Measurements from ENCODE around the gene CIAPIN1.

CIAPIN1 gene

GRCh38 chr16:57432989-57433388, 14.2 kb downstream of the CIAPIN1 start:
- TF ChIP-seq CTCF (IDR thresholded peaks at IDR 0.05; ENCODE audit: insufficient read depth, low read length, poor library complexity, severe bottlenecking) (no peak), EZH2phosphoT487 (conservative IDR thresholded peaks at IDR 0.05; ENCODE audit: low read length) (no peak)
- no peak overlapping the region for H3K9ac ChIP-seq (ENCODE audit: low read length)
- H3K27ac ChIP-seq (ENCODE audit: low read depth, low read length) = no peak overlapping the region
- no peak overlapping the region for H3K4me2 ChIP-seq (ENCODE audit: low read depth, low read length, poor library complexity, severe bottlenecking)
- H3K79me2 ChIP-seq (ENCODE audit: insufficient read depth, low read length) = no peaks in the 10 kb centered on the region
- no peaks in the 10 kb centered on the region for H3K9me3 ChIP-seq (ENCODE audit: insufficient read depth, low read length)
- no peaks in the 10 kb centered on the region for H4K20me1 ChIP-seq (ENCODE audit: low read depth, low read length)
- H3K9me2 ChIP-seq (replicated peaks; ENCODE audit: insufficient read depth, low read length) = no peaks in the 10 kb centered on the region
- H3K27me3 ChIP-seq (ENCODE audit: low read length) = no peaks in the 10 kb centered on the region
- H3K36me3 ChIP-seq (ENCODE audit: low read length) = peaks cover 19% of the 10 kb centered on the region
- H2AFZ ChIP-seq (ENCODE audit: low read depth, low read length, severe bottlenecking) = no peak overlapping the region
- H3F3A ChIP-seq (ENCODE audit: insufficient read depth) = no peaks in the 10 kb centered on the region; the same call in 1 of the 2 replicates
- H3K4me3 ChIP-seq (ENCODE audit: insufficient read depth, low read length, poor library complexity, severe bottlenecking) = no peak overlapping the region

GRCh38 chr16:57432505-57432904, 14.7 kb downstream of the CIAPIN1 start:
- H3F3A ChIP-seq (ENCODE audit: insufficient read depth) = no peaks in the 10 kb centered on the region
- H3K79me2 ChIP-seq (ENCODE audit: insufficient read depth, low read length) = no peaks in the 10 kb centered on the region
- no peak overlapping the region for H3K4me2 ChIP-seq (ENCODE audit: low read depth, low read length, poor library complexity, severe bottlenecking)
- peaks cover 19% of the 10 kb centered on the region for H3K36me3 ChIP-seq (ENCODE audit: low read length)
- no peak overlapping the region for H3K9ac ChIP-seq (ENCODE audit: low read length)
- H3K27me3 ChIP-seq (ENCODE audit: low read length) = no peaks in the 10 kb centered on the region
- H4K20me1 ChIP-seq (ENCODE audit: low read depth, low read length) = no peaks in the 10 kb centered on the region
- H3K9me3 ChIP-seq (ENCODE audit: insufficient read depth, low read length) = no peaks in the 10 kb centered on the region
- H3K4me3 ChIP-seq (ENCODE audit: insufficient read depth, low read length, poor library complexity, severe bottlenecking) = no peak overlapping the region
- H2AFZ ChIP-seq (ENCODE audit: low read depth, low read length, severe bottlenecking) = no peak overlapping the region
- TF ChIP-seq EZH2phosphoT487 (conservative IDR thresholded peaks at IDR 0.05; ENCODE audit: low read length) (no peak), CTCF (IDR thresholded peaks at IDR 0.05; ENCODE audit: insufficient read depth, low read length, poor library complexity, severe bottlenecking) (no peak)
- no peak overlapping the region for H3K27ac ChIP-seq (ENCODE audit: low read depth, low read length)
- H3K9me2 ChIP-seq (replicated peaks; ENCODE audit: insufficient read depth, low read length) = no peaks in the 10 kb centered on the region

DNA sequence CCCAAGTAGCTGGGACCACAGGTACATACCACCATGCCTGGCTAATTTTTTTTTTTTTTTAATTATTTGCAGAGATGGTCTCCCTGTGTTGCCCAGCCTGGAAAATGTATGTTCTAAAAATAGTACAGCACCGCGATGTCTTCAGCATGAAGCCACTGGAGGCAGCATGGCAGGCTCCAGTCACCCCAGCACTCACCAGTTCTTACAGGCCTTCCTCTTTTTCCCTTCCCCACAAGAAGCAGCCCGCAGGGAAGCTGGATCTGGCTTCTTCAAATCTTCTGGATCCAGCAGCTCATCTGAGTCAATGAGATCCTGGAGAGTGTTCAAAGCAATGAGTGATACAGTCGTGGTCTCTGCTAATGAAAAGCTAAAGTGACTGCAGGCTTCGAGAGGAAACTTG, 16.2 kb downstream of the CIAPIN1 start:
- no peaks in the 10 kb centered on the region for H3K9me3 ChIP-seq (ENCODE audit: insufficient read depth, low read length)
- H3K36me3 ChIP-seq (ENCODE audit: low read length) = peaks cover 19% of the 10 kb centered on the region
- H3K9ac ChIP-seq (ENCODE audit: low read length) = no peak overlapping the region
- no peaks in the 10 kb centered on the region for H3F3A ChIP-seq (ENCODE audit: insufficient read depth)
- H3K27ac ChIP-seq (ENCODE audit: low read depth, low read length) = no peak overlapping the region
- no peaks in the 10 kb centered on the region for H3K9me2 ChIP-seq (replicated peaks; ENCODE audit: insufficient read depth, low read length)
- no peak for TF ChIP-seq CTCF (IDR thresholded peaks at IDR 0.05; ENCODE audit: insufficient read depth, low read length, poor library complexity, severe bottlenecking)
- TF ChIP-seq EZH2phosphoT487 (conservative IDR thresholded peaks at IDR 0.05; ENCODE audit: low read length) = no peak
- no peak overlapping the region for H3K4me3 ChIP-seq (ENCODE audit: insufficient read depth, low read length, poor library complexity, severe bottlenecking)
- H3K4me2 ChIP-seq (ENCODE audit: low read depth, low read length, poor library complexity, severe bottlenecking) = no peak overlapping the region
- no peak overlapping the region for H2AFZ ChIP-seq (ENCODE audit: low read depth, low read length, severe bottlenecking)
- no peaks in the 10 kb centered on the region for H3K27me3 ChIP-seq (ENCODE audit: low read length)
- no peaks in the 10 kb centered on the region for H3K79me2 ChIP-seq (ENCODE audit: insufficient read depth, low read length)
- H4K20me1 ChIP-seq (ENCODE audit: low read depth, low read length) = no peaks in the 10 kb centered on the region
